Endodermal cell (in vitro differentiated cells): ENCODE data around the gene TAX1BP1. TPM values are rescaled to one million over a fixed set of nuclear protein-coding genes. Genes with fewer than 3 reads are reported as not detected.

Source experiments
- DNase-seq: peaks from one replicate; pipeline ENCODE4 v3.0.0-alpha.2; 2017
- H3K27ac ChIP-seq: 2 replicates; pipeline ENCODE4 v1.5.1; 2013; ENCODE audit warnings: mild to moderate bottlenecking, low read depth, low read length, moderate library complexity
- H3K27me3 ChIP-seq: 2 replicates; pipeline ENCODE4 v1.6.1; 2013; ENCODE audit warnings: mild to moderate bottlenecking, low read length, moderate library complexity; ENCODE audit not compliant: insufficient read depth, control insufficient read depth, poor library complexity, severe bottlenecking
- H3K36me3 ChIP-seq: 2 replicates; pipeline ENCODE4 v1.7.0; 2013; ENCODE audit warnings: mild to moderate bottlenecking, low read length, moderate library complexity; ENCODE audit not compliant: control insufficient read depth, insufficient read depth
- H3K4me1 ChIP-seq: one replicate; pipeline ENCODE4 v1.7.0; 2013; ENCODE audit warnings: low read length; ENCODE audit not compliant: control insufficient read depth, insufficient read depth
- H3K4me3 ChIP-seq: 2 replicates; pipeline ENCODE4 v1.5.1; 2013; ENCODE audit warnings: mild to moderate bottlenecking, low read length, moderate library complexity
- H3K9ac ChIP-seq: 2 replicates; pipeline ENCODE4 v1.6.1; 2013; ENCODE audit warnings: mild to moderate bottlenecking, low read length, moderate library complexity; ENCODE audit not compliant: poor library complexity, severe bottlenecking; ENCODE audit errors: extremely low read depth
- H3K9me3 ChIP-seq: 2 replicates; pipeline ENCODE4 v1.6.1; 2013; ENCODE audit warnings: mild to moderate bottlenecking, low read length, moderate library complexity; ENCODE audit not compliant: control insufficient read depth
- H3K27ac Mint-ChIP-seq: 2 replicates; pipeline ENCODE4 v1.8.0; 2020; ENCODE audit warnings: mixed read lengths
- H3K27me3 Mint-ChIP-seq: 2 replicates; pipeline ENCODE4 v1.8.0; 2021; ENCODE audit warnings: mild to moderate bottlenecking, mixed read lengths; ENCODE audit not compliant: insufficient read depth
- H3K36me3 Mint-ChIP-seq: 2 replicates; pipeline ENCODE4 v1.8.0; 2020; ENCODE audit warnings: low read depth, mixed read lengths
- H3K4me1 Mint-ChIP-seq: 2 replicates; pipeline ENCODE4 v1.8.0; 2020; ENCODE audit warnings: mixed read lengths
- H3K4me3 Mint-ChIP-seq: 2 replicates; pipeline ENCODE4 v1.8.0; 2020; ENCODE audit warnings: mild to moderate bottlenecking, moderate library complexity, mixed read lengths
- H3K9me3 Mint-ChIP-seq: 2 replicates; pipeline ENCODE4 v1.8.0; 2020; ENCODE audit warnings: mild to moderate bottlenecking, mixed read lengths
- WGBS, 2 experiments: methylation state at CpG; one replicate each; pipeline versions ENCODE4 v1.1.5 to v1.1.7; 2013; ENCODE audit warnings: missing lambda C conversion rate in 2 of 2, mixed read lengths in 1 of 2; ENCODE audit not compliant: insufficient coverage in 1 of 2, insufficient read length in 1 of 2; 5-methylcytosine and 5-hydroxymethylcytosine counted together
- total RNA-seq, 2 donors: library from RNA; stranded (reverse); fragmentation: NEBNext Ultra II Directional in 1 of 2; extraction: Animal tissue kit (Norgen Biotek cat#: 25700) in 1 of 2; gene quantifications; 2 replicates in 1 of 2; 3 replicates in 1 of 2; pipeline ENCODE4 v1.2.1, GENCODE V29; 2021
- TF ChIP-seq, protein P1 (sequence below): fragments of 200-600 bp; sonication (generic); conservative IDR thresholded peaks from 2 replicates; pipeline ENCODE4 v1.5.0; 2021; ENCODE audit warnings: antibody characterized with exemption, mild to moderate bottlenecking

Gene TAX1BP1
- total RNA-seq, 2 donors from 2014 or later: 100 to 114 TPM

DNA sequence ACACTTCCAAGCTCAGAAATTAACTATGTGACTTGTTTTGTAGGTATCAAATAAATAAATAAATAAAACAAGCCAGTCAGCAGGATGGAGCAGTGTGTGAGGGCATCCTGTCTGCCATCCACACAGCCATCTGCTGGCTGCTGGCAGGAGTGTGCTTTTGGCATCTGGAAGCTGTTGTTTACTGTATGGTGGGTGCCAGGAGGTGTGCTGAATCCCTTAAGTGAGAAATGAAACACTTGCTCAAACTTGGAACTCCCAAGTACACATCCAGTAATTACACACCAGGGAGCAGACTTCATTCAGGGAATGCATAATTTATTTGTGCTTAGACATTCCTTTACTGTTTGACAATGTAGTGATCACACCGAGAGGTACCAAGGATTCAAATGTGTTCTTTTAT lies 16.9 kb upstream of the TAX1BP1 start:
- H3K4me3 Mint-ChIP-seq: no peak overlapping the region
- H3K9me3 Mint-ChIP-seq: no peaks in the 10 kb centered on the region
- H3K27me3 Mint-ChIP-seq: peaks cover 17% of the 10 kb centered on the region
- Histone ChIP-seq H3K4me3 (no peak overlapping the region), H3K4me1 (no peaks in the 10 kb centered on the region), H3K36me3 (no peaks in the 10 kb centered on the region), H3K27me3 (no peaks in the 10 kb centered on the region), H3K9ac (no peak overlapping the region), H3K9me3 (no peaks in the 10 kb centered on the region), H3K27ac (no peak overlapping the region)
- DNase-seq: no peak
- no peak overlapping the region for H3K27ac Mint-ChIP-seq
- TF ChIP-seq, protein P1, sequence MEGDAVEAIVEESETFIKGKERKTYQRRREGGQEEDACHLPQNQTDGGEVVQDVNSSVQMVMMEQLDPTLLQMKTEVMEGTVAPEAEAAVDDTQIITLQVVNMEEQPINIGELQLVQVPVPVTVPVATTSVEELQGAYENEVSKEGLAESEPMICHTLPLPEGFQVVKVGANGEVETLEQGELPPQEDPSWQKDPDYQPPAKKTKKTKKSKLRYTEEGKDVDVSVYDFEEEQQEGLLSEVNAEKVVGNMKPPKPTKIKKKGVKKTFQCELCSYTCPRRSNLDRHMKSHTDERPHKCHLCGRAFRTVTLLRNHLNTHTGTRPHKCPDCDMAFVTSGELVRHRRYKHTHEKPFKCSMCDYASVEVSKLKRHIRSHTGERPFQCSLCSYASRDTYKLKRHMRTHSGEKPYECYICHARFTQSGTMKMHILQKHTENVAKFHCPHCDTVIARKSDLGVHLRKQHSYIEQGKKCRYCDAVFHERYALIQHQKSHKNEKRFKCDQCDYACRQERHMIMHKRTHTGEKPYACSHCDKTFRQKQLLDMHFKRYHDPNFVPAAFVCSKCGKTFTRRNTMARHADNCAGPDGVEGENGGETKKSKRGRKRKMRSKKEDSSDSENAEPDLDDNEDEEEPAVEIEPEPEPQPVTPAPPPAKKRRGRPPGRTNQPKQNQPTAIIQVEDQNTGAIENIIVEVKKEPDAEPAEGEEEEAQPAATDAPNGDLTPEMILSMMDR: peak; percentile 46
- no peaks in the 10 kb centered on the region for H3K36me3 Mint-ChIP-seq
- 90% methylated on average over 1 of the region's 1 CpG; no CpG with 5 or more reads in 1 of the 2 experiments for WGBS, 2 experiments
- no peaks in the 10 kb centered on the region for H3K4me1 Mint-ChIP-seq

DNA sequence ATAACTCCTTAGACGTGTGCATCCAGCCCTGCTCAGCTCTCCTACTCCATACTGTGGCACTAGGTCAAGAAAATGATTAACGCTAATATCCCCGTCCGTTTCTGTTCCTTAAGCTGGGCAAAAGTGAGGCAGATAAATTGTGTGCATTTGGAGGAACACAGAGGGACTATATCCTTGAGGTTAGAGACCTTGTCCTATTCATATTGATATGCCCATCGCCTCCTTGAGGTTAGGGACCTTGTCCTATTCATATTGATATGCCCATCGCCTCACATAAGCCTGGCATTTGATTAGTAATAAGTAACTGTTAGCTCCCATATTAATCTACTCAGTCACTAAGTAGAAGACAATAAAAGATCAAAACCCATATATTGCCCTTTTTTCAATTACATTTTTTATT lies 12.9 kb upstream of the TAX1BP1 start:
- DNase-seq: no peak
- H3K4me3 ChIP-seq: no peak overlapping the region
- Mint-ChIP-seq H3K4me1 (peaks cover 9% of the 10 kb centered on the region), H3K36me3 (no peaks in the 10 kb centered on the region), H3K27ac (no peak overlapping the region), H3K27me3 (peaks cover 20% of the 10 kb centered on the region), H3K9me3 (no peaks in the 10 kb centered on the region), H3K4me3 (no peak overlapping the region)
- H3K36me3 ChIP-seq: no peaks in the 10 kb centered on the region
- no peak overlapping the region for H3K27ac ChIP-seq
- no peak overlapping the region for H3K9ac ChIP-seq
- H3K27me3 ChIP-seq: no peaks in the 10 kb centered on the region
- no peaks in the 10 kb centered on the region for H3K4me1 ChIP-seq
- 65 to 89% methylated on average over 5 to 6 of the region's 6 CpGs for WGBS, 2 experiments
- TF ChIP-seq, protein P1: no peak
- H3K9me3 ChIP-seq: no peaks in the 10 kb centered on the region

DNA sequence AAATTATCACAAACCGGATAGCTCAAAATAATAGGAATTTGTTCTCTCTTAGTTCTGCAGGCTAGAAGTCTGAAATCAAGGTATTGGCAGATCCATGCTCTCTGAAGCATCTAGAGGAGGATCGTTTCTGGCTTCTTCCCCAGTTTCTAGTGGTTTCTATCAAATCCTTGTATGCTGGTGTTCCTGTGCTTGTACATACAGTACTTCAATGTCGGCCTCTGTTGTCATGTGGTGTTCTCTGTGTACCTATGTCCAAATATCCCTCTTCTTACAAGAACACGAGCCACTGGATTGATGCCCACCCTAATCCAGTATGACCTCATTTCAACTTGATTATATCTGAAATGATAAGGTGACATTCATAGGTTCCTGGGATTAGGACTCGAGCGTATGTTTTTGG lies 9.8 kb upstream of the TAX1BP1 start:
- WGBS, 2 experiments: 69 to 79% methylated on average over 4 to 6 of the region's 6 CpGs
- no peaks in the 10 kb centered on the region for H3K4me1 ChIP-seq
- DNase-seq: no peak
- H3K9me3 Mint-ChIP-seq: no peaks in the 10 kb centered on the region
- peaks cover 20% of the 10 kb centered on the region for H3K27me3 Mint-ChIP-seq
- TF ChIP-seq, protein P1: no peak
- no peaks in the 10 kb centered on the region for H3K9me3 ChIP-seq
- H3K4me3 Mint-ChIP-seq: no peak overlapping the region
- H3K9ac ChIP-seq: no peak overlapping the region
- H3K36me3 ChIP-seq: no peaks in the 10 kb centered on the region
- no peak overlapping the region for H3K27ac ChIP-seq
- no peak overlapping the region for H3K4me3 ChIP-seq
- no peaks in the 10 kb centered on the region for H3K36me3 Mint-ChIP-seq
- no peaks in the 10 kb centered on the region for H3K27me3 ChIP-seq
- peaks cover 9% of the 10 kb centered on the region for H3K4me1 Mint-ChIP-seq
- no peak overlapping the region for H3K27ac Mint-ChIP-seq
